Measurements from ENCODE around the gene DENND1A. TPM values are rescaled to one million over a fixed set of nuclear protein-coding genes. Genes with fewer than 3 reads are reported as not detected.

DENND1A gene
- total RNA-seq, 1 donor from 2014 or later, result 23.0 TPM

DNA sequence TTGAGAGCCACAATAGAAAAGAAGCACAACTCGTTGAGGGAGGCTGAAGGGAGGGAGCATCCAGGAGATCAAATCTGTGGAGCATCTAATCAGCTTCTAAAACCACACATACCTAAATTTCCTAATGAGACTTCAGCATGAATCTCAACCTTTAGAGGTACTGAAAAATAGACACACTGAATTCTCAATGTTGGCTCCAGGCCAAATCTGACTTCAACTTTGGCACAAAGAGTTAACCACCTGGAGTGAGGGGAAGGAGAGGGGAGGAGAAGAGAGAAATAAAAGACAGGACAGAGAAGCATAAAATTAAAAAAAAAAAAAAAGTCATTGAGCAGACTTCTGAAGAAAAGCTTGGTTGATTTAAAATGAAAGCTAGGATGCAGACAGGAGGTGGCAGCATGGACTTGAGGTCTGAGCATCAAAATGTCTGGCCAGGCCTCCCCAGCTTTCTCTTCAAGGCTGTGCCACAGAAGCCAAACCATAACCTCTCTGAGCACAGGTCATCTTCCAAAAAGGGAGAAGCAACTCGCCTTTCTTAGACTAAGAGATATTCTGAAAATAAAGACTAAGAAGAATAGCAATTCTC lies 205.6 kb downstream of the DENND1A start:
- no peak for DNase-seq
- no peak overlapping the region for H3K4me3 ChIP-seq
- intact Hi-C loops (cut with DNase I), result no loop called here

DNA sequence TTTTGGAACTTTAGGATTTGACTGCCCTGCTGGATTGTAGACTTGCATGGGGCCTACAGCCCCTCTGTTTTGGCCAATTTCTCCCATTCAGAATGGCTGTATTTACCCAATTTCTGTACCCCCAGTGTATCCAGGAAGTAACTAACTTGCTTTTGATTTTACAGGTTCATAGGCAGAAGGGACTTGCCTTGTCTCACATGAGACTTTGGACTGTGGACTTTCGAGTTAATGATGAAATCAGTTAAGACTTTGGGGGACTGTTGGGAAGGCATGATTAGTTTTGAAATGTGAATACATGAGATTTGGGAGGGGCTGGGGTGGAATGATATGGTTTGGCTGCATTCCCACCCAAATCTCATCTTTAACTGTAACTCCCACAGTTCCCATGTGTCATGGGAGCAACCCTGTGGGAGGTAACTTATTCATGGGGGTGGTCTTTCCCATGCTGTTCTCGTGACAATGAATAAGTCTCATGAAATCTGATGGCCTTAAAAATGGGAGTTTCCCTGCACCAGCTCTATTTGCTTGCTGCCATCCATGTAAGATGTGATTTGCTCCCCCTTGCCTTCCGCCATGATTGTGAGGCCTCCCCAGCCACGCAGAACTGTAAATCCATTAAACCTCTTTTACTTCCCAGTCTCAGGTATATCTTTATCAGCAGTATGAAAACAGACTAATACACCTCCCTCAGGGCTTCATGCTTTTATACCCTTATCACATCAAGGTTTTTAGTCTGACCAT lies 206.6 kb downstream of the DENND1A start:
- Histone ChIP-seq H3K4me1 (no peaks in the 10 kb centered on the region), H3K27me3 (ENCODE audit: low read depth) (no peaks in the 10 kb centered on the region), H3K27ac (no peak overlapping the region), H3K4me3 (no peak overlapping the region), H3K36me3 (no peaks in the 10 kb centered on the region), H3K9me3 (peaks cover 6% of the 10 kb centered on the region)
- no peak for ATAC-seq
- intact Hi-C loops (cut with DNase I), result no loop called here
- TF ChIP-seq, protein P1, sequence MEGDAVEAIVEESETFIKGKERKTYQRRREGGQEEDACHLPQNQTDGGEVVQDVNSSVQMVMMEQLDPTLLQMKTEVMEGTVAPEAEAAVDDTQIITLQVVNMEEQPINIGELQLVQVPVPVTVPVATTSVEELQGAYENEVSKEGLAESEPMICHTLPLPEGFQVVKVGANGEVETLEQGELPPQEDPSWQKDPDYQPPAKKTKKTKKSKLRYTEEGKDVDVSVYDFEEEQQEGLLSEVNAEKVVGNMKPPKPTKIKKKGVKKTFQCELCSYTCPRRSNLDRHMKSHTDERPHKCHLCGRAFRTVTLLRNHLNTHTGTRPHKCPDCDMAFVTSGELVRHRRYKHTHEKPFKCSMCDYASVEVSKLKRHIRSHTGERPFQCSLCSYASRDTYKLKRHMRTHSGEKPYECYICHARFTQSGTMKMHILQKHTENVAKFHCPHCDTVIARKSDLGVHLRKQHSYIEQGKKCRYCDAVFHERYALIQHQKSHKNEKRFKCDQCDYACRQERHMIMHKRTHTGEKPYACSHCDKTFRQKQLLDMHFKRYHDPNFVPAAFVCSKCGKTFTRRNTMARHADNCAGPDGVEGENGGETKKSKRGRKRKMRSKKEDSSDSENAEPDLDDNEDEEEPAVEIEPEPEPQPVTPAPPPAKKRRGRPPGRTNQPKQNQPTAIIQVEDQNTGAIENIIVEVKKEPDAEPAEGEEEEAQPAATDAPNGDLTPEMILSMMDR (IDR thresholded peaks at IDR 0.05), result no peak
- no peak for DNase-seq

More for the DNA sequence above, 205.6 kb downstream of the DENND1A start:
- H3K4me1 ChIP-seq, result no peaks in the 10 kb centered on the region
- no peak for ATAC-seq
- TF ChIP-seq, protein P1 (IDR thresholded peaks at IDR 0.05), result no peak
- H3K27ac ChIP-seq, result no peak overlapping the region
- H3K9me3 ChIP-seq, result peaks cover 6% of the 10 kb centered on the region
- H3K36me3 ChIP-seq, result no peaks in the 10 kb centered on the region
- H3K27me3 ChIP-seq (ENCODE audit: low read depth), result no peaks in the 10 kb centered on the region

DNA sequence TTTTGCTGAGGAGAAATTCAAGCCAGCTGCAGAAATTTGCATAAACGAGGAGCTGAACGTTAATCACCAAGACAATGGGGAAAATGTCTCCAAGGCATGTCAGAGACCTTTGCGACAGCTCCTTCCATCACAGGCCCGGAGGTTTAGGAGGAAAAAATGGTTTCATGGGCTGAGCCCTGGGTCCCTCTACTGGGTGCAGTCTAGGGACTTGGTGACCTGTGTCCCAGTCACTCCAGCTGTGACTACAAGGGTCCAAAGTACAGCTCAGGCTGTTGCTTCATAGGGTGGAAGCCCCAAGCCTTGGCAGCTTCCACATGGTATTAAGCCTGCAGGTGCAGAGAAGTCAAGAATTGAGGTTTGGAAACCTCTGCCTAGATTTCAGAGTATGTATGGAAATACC lies 207.5 kb downstream of the DENND1A start:
- H3K27me3 ChIP-seq (ENCODE audit: low read depth), result no peaks in the 10 kb centered on the region
- TF ChIP-seq, protein P1 (IDR thresholded peaks at IDR 0.05), result no peak
- peaks cover 6% of the 10 kb centered on the region for H3K9me3 ChIP-seq
- no peak overlapping the region for H3K27ac ChIP-seq
- ATAC-seq (no peak), DNase-seq (no peak)
- H3K36me3 ChIP-seq, result no peaks in the 10 kb centered on the region
- no peak overlapping the region for H3K4me3 ChIP-seq
- intact Hi-C loops (cut with DNase I), result no loop called here
- no peaks in the 10 kb centered on the region for H3K4me1 ChIP-seq

DNA sequence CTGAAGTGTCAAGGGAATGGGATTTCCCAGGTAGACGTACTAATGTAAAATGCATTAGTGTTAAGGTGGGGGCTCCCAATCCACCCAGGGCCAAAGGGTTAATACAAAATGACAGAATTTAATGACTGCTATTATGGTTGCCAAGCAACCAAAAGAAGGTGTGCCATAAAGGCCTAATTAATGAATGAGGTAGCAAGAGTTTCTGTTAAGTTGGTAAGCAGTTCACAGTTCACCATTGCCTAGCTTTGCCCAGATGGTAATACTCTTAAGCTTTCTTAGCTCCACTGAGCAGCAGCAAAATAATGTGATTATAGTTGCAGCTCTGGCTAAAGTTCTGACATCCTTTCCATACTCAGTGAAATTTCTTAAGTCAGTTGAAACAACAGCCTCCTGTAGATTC lies 211.7 kb downstream of the DENND1A start:
- TF ChIP-seq, protein P1 (IDR thresholded peaks at IDR 0.05), result no peak
- peaks cover 6% of the 10 kb centered on the region for H3K9me3 ChIP-seq
- H3K36me3 ChIP-seq, result no peaks in the 10 kb centered on the region
- H3K27ac ChIP-seq, result no peak overlapping the region
- intact Hi-C loops (cut with DNase I), result no loop called here
- DNase-seq (no peak), ATAC-seq (no peak)
- no peaks in the 10 kb centered on the region for H3K4me1 ChIP-seq
- H3K27me3 ChIP-seq (ENCODE audit: low read depth), result no peaks in the 10 kb centered on the region
- no peak overlapping the region for H3K4me3 ChIP-seq

DNA sequence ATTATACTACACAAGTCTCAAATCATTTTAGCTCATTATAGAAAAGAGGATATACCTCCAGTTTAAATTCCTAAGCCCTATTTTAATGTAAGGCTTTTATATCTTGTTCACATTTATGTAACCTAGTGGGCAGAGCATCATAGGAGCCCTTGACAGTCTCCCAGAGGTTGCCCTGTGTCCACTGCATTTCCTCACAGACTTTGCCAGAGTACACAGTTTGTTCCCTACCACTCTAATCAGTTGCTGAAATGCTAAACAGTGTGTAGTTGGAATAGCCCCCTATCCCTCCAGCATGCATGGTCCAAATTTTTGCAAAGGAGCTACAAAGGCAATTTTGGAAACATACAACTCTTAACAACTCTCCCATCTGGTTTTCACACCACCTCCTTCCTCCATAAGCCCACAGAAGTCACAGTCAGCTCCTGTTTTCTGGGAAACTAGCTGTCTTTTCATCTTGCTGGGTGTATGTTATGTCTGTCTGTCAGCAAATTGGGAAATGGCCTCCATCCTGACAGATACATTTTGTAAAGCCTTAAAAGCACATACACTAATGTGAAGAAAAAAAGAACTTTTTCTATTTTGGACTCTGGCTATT lies 212.2 kb downstream of the DENND1A start:
- DNase-seq (no peak), ATAC-seq (no peak)
- H3K36me3 ChIP-seq, result no peaks in the 10 kb centered on the region
- H3K4me1 ChIP-seq, result no peaks in the 10 kb centered on the region
- H3K27ac ChIP-seq, result no peak overlapping the region
- H3K4me3 ChIP-seq, result no peak overlapping the region
- TF ChIP-seq, protein P1 (IDR thresholded peaks at IDR 0.05), result no peak
- intact Hi-C loops (cut with DNase I), result no loop called here
- H3K27me3 ChIP-seq (ENCODE audit: low read depth), result no peaks in the 10 kb centered on the region
- H3K9me3 ChIP-seq, result peaks cover 6% of the 10 kb centered on the region

Measured in lower lobe of right lung (tissue), 2 donors.